ENCODE data around the gene EDIL3. TPM values are rescaled to one million over a fixed set of nuclear protein-coding genes. Genes with fewer than 3 reads are reported as not detected.

EDIL3 gene
- total RNA-seq, 3 donors from 2014 or later = 4.3 to 7.2 (median 4.6) TPM

GRCh38 chr5:84119252-84119651 is 265.4 kb downstream of the EDIL3 start:
- Histone ChIP-seq H3K36me3 (no peaks in the 10 kb centered on the region), H3K27me3 (no peaks in the 10 kb centered on the region), H3K4me3 (no peak overlapping the region), H3K4me1 (no peaks in the 10 kb centered on the region), H3K27ac (no peak overlapping the region), H3K9me3 (no peaks in the 10 kb centered on the region)
- TF ChIP-seq POLR2A (IDR thresholded peaks at IDR 0.05) (no peak), POLR2AphosphoS5 (IDR thresholded peaks at IDR 0.05) (no peak), CTCF (IDR thresholded peaks at IDR 0.05) (no peak)
- no peak for DNase-seq (ENCODE audit: low spot score in 2 of 2)
- intact Hi-C loops (cut with DNase I; ENCODE audit: low total_unique reads) = no loop called here

GRCh38 chr5:84118551-84118950 is 266.1 kb downstream of the EDIL3 start:
- intact Hi-C loops (cut with DNase I; ENCODE audit: low total_unique reads) = no loop called here
- TF ChIP-seq POLR2A (IDR thresholded peaks at IDR 0.05) (no peak), CTCF (IDR thresholded peaks at IDR 0.05) (no peak), POLR2AphosphoS5 (IDR thresholded peaks at IDR 0.05) (no peak)

GRCh38 chr5:84115727-84116126 is 269.0 kb downstream of the EDIL3 start:
- DNase-seq (ENCODE audit: low spot score in 2 of 2) = no peak
- Histone ChIP-seq H3K4me1 (no peaks in the 10 kb centered on the region), H3K4me3 (no peak overlapping the region), H3K27me3 (no peaks in the 10 kb centered on the region), H3K36me3 (no peaks in the 10 kb centered on the region), H3K27ac (no peak overlapping the region), H3K9me3 (no peaks in the 10 kb centered on the region)
- no peak for TF ChIP-seq CTCF (IDR thresholded peaks at IDR 0.05)
- TF ChIP-seq POLR2A (IDR thresholded peaks at IDR 0.05) = no peak
- TF ChIP-seq POLR2AphosphoS5 (IDR thresholded peaks at IDR 0.05) = no peak
- intact Hi-C loops (cut with DNase I; ENCODE audit: low total_unique reads) = no loop called here

More at GRCh38 chr5:84118551-84118950, 266.1 kb downstream of the EDIL3 start:
- no peaks in the 10 kb centered on the region for H3K27me3 ChIP-seq
- H3K4me3 ChIP-seq = no peak overlapping the region
- H3K36me3 ChIP-seq = no peaks in the 10 kb centered on the region
- H3K27ac ChIP-seq = no peak overlapping the region
- H3K4me1 ChIP-seq = no peaks in the 10 kb centered on the region
- no peak for DNase-seq (ENCODE audit: low spot score in 2 of 2)
- H3K9me3 ChIP-seq = no peaks in the 10 kb centered on the region

- H3K4me3 ChIP-seq = no peak overlapping the region
- no peaks in the 10 kb centered on the region for H3K36me3 ChIP-seq
- intact Hi-C loops (cut with DNase I; ENCODE audit: low total_unique reads) = no loop called here
- no peaks in the 10 kb centered on the region for H3K9me3 ChIP-seq
- TF ChIP-seq CTCF (IDR thresholded peaks at IDR 0.05) (no peak), POLR2A (IDR thresholded peaks at IDR 0.05) (no peak), POLR2AphosphoS5 (IDR thresholded peaks at IDR 0.05) (no peak)
- no peaks in the 10 kb centered on the region for H3K27me3 ChIP-seq
- H3K27ac ChIP-seq = no peak overlapping the region
- no peaks in the 10 kb centered on the region for H3K4me1 ChIP-seq
- DNase-seq (ENCODE audit: low spot score in 2 of 2) = no peak
Measured at GRCh38 chr5:84113246-84114105, 271.2 kb downstream of the EDIL3 start.

GRCh38 chr5:84092738-84093137 is 291.9 kb downstream of the EDIL3 start:
- intact Hi-C loops (cut with DNase I; ENCODE audit: low total_unique reads) = no loop called here
- H3K4me3 ChIP-seq = no peak overlapping the region
- no peaks in the 10 kb centered on the region for H3K27me3 ChIP-seq
- no peaks in the 10 kb centered on the region for H3K9me3 ChIP-seq
- no peaks in the 10 kb centered on the region for H3K4me1 ChIP-seq
- DNase-seq (ENCODE audit: low spot score in 2 of 2) = no peak
- H3K36me3 ChIP-seq = no peaks in the 10 kb centered on the region
- no peak overlapping the region for H3K27ac ChIP-seq
- no peak for TF ChIP-seq POLR2A (IDR thresholded peaks at IDR 0.05)
- no peak for TF ChIP-seq POLR2AphosphoS5 (IDR thresholded peaks at IDR 0.05)
- TF ChIP-seq CTCF (IDR thresholded peaks at IDR 0.05) = no peak

All from breast epithelium (tissue), 4 donors.